IPS-18c (cell line): ENCODE measurements around the gene CDK14.

Source experiments
- H3K4me3 ChIP-seq: 2 replicates; pipeline ENCODE4 v1.7.0; 2013; ENCODE audit warnings: low read depth, mild to moderate bottlenecking, low read length, moderate library complexity; ENCODE audit not compliant: insufficient read depth
- H3K9me3 ChIP-seq: one replicate; pipeline ENCODE4 v1.6.1; 2013; ENCODE audit warnings: mild to moderate bottlenecking, low read length, moderate library complexity; ENCODE audit not compliant: control insufficient read depth, insufficient read depth

The CDK14 gene

DNA sequence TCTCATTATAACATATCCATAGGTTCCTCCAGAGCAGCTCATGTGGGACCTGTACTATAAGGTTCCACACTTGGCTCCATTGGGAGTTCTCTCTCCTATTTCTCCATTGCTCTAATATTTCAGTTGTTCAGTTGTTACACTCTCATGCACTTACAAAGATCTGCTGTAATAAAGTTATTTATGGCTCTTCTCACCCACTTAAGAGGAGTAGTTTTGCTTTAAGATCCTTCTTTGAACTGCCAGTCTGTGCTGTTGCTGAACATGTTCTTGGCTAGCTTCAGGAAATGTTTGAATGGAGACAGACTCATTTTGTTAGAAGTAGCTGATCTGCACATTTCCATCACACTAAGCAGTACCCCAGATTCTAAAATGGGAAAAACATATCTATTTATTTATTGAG is 250.1 kb downstream of the CDK14 start:
- Histone ChIP-seq H3K4me3 (no peak overlapping the region), H3K9me3 (no peaks in the 10 kb centered on the region)

DNA sequence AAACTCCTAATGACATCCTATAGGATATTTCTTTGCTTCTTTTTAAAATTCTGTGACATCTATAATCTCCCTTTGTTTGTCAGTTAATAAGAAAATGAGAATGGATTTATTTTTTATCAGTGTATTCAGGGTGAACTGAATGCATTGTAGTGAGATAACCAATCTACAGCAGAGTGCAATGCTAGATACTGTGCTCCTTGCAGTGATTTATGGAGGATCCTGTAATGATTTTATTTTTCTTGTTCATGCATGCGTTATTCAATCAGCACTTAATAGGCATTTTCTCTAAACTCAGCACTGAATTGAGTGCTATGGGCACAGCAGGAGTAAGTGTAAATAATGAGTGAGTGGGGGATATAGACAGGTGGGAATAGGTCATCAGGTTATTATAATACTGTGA is 253.9 kb downstream of the CDK14 start:
- Histone ChIP-seq H3K9me3 (no peaks in the 10 kb centered on the region), H3K4me3 (no peak overlapping the region)

GRCh38 chr7:90850471-90850870 is 254.3 kb downstream of the CDK14 start:
- no peaks in the 10 kb centered on the region for H3K9me3 ChIP-seq
- H3K4me3 ChIP-seq, result no peak overlapping the region

GRCh38 chr7:90853205-90853604 is 257.1 kb downstream of the CDK14 start:
- H3K4me3 ChIP-seq, result no peak overlapping the region
- H3K9me3 ChIP-seq, result no peaks in the 10 kb centered on the region

DNA sequence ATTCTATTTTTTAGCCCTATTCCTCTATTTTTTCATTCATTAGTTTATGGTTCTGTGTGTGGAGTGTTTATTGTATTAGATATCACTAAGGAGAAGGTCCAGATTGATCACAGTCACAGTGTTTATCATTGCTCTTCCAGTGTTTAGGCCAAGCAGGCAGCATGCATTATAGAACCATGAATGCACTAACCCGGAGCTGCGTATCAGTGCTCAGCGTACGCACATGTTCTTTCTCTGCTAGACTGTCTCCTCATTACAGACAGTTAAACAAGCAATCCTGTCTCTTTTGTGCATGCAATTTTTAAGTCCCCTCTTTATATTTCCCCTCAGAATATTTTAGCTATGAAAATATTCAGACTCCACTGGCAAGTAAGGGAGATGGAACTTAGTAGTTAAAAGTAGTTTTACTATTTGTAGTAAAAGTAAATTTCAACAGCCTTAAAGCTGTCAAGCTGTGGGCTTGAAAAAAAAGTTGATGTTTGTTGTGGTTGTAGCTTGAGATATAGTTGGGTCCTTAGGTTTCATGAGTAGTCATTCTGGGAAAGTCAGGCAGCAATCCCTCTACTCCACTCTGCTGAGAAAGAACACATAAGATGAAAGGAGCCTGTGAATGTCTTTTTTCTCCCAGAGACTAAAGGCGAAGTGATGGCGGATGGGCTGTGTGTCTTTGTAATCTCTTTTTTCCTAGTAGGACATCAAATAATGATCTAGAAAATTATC is 260.4 kb downstream of the CDK14 start:
- Histone ChIP-seq H3K4me3 (no peak overlapping the region), H3K9me3 (no peaks in the 10 kb centered on the region)

DNA sequence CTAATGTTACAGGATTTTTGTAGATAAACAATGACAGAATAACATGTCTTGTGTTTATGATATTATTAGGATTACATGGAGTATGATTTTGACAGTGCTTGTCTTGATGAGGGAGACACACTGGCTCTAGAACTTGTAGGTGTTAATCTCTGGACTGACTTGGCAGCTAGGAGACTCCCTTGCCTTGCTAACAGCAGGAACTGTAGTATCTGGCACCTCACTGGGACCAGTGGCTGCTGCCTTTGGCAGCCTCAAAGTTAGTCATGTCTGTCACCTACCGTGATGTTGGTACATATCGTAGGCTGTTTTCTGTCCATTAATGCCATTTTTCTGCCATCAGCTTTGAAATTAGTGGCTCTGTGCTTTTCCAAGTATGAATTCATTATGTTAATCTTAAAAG is 261.5 kb downstream of the CDK14 start:
- Histone ChIP-seq H3K9me3 (no peaks in the 10 kb centered on the region), H3K4me3 (no peak overlapping the region)

- no peak overlapping the region for H3K4me3 ChIP-seq
- no peaks in the 10 kb centered on the region for H3K9me3 ChIP-seq
These were observed 262.4 kb downstream of the CDK14 start for GRCh38 chr7:90858546-90858945.

DNA sequence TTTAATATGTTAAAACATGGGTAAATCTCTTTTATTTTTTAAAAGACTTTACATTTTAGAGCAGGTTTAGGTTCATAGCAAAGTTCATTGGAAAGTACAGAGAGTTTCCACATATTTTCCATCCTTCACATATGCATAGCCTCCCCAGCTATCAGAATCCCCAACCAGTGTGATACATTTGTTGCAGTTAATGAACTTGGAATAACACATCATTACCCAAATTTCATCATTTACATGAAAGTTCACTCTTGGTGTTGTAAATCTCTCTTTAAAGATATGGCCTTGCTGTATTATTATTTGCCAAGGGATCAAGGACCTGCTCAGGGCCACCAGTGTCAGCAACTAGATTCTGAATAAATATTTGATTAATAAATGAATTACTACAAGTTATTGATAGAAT is 263.4 kb downstream of the CDK14 start:
- no peak overlapping the region for H3K4me3 ChIP-seq
- H3K9me3 ChIP-seq, result no peaks in the 10 kb centered on the region

DNA sequence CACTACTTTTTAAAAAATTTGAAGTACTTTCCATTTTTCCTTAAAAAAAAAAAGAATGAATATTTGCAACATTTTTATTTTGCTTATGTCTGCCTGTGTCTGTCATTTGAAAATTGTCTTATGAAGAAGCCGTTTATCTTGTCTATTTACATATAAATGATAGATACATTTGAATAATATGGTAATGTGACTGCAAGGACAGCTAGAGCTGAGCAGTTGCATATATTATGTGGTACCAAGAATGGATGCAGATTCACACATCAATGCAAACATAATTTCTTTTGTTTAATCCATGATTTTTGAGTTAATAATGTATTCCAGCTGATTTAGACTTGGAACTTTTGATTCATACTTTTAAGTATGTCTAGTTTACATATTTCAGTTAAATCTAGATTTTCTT is 268.0 kb downstream of the CDK14 start:
- H3K9me3 ChIP-seq, result no peaks in the 10 kb centered on the region
- H3K4me3 ChIP-seq, result no peak overlapping the region

GRCh38 chr7:90869335-90869734 is 273.2 kb downstream of the CDK14 start:
- no peaks in the 10 kb centered on the region for H3K9me3 ChIP-seq
- no peak overlapping the region for H3K4me3 ChIP-seq

DNA sequence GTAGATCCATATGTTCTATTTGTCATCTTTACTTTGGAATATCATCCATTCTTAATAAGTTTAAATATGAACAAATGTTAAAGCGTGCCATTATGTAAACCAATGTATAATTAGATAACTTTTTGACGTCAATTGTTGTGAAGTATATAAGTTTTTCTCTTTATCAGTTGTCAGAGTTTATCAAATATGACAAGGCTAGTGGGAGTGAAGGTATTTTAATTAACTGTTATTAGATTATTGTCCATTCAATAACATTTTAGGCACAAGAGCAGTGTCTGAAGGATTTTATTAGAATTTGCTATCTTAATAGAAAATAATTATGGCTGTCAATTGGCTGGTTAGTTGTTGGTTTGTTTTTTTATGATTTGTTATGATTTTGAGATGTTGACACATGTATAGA is 280.6 kb downstream of the CDK14 start:
- Histone ChIP-seq H3K9me3 (no peaks in the 10 kb centered on the region), H3K4me3 (no peak overlapping the region)

GRCh38 chr7:90877201-90877600 is 281.1 kb downstream of the CDK14 start:
- H3K4me3 ChIP-seq, result no peak overlapping the region
- no peaks in the 10 kb centered on the region for H3K9me3 ChIP-seq

GRCh38 chr7:90879924-90880323 is 283.8 kb downstream of the CDK14 start:
- Histone ChIP-seq H3K9me3 (no peaks in the 10 kb centered on the region), H3K4me3 (no peak overlapping the region)

DNA sequence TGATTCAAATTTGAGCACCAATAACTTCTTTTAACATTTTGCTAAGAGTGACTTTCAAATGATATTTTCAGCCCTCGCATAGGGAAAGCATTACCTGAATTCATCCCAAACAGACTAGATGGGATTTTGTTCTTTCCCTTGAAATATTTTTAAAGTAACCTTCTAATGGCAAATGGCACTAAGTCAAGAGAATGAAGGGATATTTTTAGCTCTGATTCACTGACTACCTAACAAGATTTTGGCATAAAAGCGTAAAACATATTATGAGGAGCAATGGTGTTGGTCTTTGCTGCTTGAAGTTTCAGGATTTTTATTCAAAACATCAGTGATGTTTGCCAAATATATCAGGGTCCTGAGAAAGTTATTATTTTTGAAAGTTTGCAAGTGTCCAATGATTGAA is 290.3 kb downstream of the CDK14 start:
- Histone ChIP-seq H3K9me3 (no peaks in the 10 kb centered on the region), H3K4me3 (no peak overlapping the region)

DNA sequence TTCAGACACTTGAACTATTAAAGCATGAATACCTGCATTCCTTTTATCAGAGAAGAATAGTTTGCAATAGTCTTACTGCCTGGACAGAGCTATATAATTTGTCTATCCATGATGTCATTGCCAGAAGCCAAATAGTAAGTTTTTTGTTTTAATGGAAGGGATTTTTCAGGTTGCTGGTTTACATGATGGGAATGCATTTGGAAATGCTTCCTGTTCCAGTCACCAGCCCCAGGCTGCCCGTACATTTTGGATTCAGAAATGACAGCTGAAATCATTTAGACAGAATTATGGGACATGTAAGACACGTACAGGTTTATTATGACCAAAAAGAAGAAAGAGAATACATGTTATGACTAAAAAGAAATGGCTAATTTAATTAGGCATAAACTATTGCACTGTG is 293.1 kb downstream of the CDK14 start:
- H3K9me3 ChIP-seq, result no peaks in the 10 kb centered on the region
- H3K4me3 ChIP-seq, result no peak overlapping the region

DNA sequence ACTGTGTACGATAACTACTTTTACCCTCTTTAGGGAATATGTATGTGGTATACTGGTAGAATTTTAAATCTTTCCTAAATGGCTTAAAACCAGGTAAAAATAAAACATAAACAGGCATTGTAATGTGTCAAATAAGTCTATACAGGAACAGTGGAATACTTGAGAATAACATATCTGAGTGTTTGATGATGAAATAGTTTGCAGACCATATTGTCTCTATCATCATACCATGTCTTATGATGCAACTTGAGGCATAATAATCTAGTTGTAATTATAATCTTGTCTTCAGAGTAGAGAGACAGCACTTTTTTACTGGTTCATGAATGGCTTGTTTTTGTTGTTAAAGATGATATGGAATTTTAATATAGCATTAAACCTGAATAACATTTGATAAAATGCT is 293.5 kb downstream of the CDK14 start:
- Histone ChIP-seq H3K9me3 (no peaks in the 10 kb centered on the region), H3K4me3 (no peak overlapping the region)

DNA sequence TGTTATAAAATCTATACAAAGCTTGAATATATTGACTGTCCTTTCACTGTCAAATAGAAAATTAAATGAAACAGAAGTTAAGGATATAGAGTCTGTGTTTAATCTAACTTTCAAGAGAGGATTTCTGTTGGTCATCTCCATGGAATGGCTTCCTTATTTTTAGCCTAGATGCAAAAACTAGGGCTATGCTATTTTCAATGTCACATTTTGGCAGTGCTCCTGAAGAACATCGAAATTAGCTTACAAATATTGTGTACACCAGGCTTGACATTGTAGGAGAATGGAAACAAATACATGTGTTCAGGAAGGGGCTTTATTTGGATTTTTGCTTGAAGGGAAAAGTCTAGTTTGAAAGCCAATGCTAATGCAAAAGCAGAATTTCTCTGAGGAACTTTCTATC is 295.4 kb downstream of the CDK14 start:
- no peaks in the 10 kb centered on the region for H3K9me3 ChIP-seq

DNA sequence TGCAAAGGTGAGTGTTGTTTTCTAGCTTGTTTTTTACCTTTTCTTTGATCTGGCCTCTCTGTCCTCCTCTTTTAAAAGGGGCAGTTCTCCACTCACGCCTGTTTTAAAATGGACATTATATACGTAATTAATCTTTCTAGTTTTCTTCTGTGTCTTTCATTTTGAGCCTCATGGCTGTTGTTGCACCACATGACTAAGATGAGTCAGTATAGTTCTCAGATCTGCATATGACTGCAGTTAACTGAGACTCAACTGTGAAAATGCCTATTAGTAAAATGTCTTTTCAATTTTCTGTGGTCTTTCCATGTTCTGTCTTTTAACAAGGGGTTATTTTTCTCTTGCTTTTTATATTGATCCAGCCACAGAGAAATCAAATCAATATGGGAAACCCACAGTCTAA is 296.1 kb downstream of the CDK14 start:
- Histone ChIP-seq H3K4me3 (no peak overlapping the region), H3K9me3 (no peaks in the 10 kb centered on the region)

More for the DNA sequence above, 295.4 kb downstream of the CDK14 start:
- H3K4me3 ChIP-seq, result no peak overlapping the region

DNA sequence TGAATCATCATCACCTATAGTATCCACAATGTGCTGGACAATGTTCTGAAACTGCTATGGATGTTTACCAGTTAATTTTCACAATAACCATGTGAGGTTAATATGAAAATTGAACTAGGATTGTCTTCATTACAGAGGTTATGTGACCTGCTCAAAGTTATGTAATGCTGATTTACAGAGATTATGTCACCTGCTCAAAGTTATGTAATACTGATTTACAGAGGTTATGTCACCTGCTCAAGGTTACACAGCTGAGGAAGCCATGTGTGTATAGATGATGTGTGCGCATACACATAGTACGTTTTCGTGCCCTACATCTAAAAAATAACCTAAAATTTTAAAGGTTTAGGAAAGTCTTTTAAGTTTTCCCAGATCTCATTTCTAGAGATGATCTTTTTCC is 298.0 kb downstream of the CDK14 start:
- H3K9me3 ChIP-seq, result no peaks in the 10 kb centered on the region
- no peak overlapping the region for H3K4me3 ChIP-seq
